ENCODE measurements around the gene SPINT3. TPM values are rescaled to one million over a fixed set of nuclear protein-coding genes. Genes with fewer than 3 reads are reported as not detected.

The SPINT3 gene
- total and polyA plus RNA-seq, 9 donors: not detected

GRCh38 chr20:45465491-45466266 lies 49.7 kb downstream of the SPINT3 start:
- H3K4me3 ChIP-seq: no peak overlapping the region
- DNase-seq: no peak
- WGBS, 3 donors: 64 to 71% (median 68%) methylated on average over 1 of the region's 1 CpG
- no peaks in the 10 kb centered on the region for H3K27me3 ChIP-seq
- TF ChIP-seq CTCF (IDR thresholded peaks at IDR 0.05) (no peak), EP300 (IDR thresholded peaks at IDR 0.05) (no peak), POLR2A (IDR thresholded peaks at IDR 0.05) (no peak)
- no peak overlapping the region for H3K27ac ChIP-seq
- H3K9me3 ChIP-seq: no peaks in the 10 kb centered on the region
- H3K36me3 ChIP-seq: no peaks in the 10 kb centered on the region
- intact Hi-C loops (cut with DNase I): no loop called here
- H3K4me1 ChIP-seq (ENCODE audit: insufficient read depth): no peaks in the 10 kb centered on the region

- WGBS, 3 donors: 59 to 70% (median 62%) methylated on average over 4 of the region's 4 CpGs
- TF ChIP-seq CTCF (IDR thresholded peaks at IDR 0.05): no peak
- TF ChIP-seq POLR2A (IDR thresholded peaks at IDR 0.05): no peak
- no peak for TF ChIP-seq EP300 (IDR thresholded peaks at IDR 0.05)
- intact Hi-C loops (cut with DNase I): no loop called here
- Histone ChIP-seq H3K4me1 (ENCODE audit: insufficient read depth) (no peaks in the 10 kb centered on the region), H3K4me3 (no peak overlapping the region), H3K36me3 (no peaks in the 10 kb centered on the region), H3K27ac (no peak overlapping the region), H3K27me3 (no peaks in the 10 kb centered on the region), H3K9me3 (no peaks in the 10 kb centered on the region)
- no peak for DNase-seq
Measured at GRCh38 chr20:45463709-45464108, 51.7 kb downstream of the SPINT3 start.

DNA sequence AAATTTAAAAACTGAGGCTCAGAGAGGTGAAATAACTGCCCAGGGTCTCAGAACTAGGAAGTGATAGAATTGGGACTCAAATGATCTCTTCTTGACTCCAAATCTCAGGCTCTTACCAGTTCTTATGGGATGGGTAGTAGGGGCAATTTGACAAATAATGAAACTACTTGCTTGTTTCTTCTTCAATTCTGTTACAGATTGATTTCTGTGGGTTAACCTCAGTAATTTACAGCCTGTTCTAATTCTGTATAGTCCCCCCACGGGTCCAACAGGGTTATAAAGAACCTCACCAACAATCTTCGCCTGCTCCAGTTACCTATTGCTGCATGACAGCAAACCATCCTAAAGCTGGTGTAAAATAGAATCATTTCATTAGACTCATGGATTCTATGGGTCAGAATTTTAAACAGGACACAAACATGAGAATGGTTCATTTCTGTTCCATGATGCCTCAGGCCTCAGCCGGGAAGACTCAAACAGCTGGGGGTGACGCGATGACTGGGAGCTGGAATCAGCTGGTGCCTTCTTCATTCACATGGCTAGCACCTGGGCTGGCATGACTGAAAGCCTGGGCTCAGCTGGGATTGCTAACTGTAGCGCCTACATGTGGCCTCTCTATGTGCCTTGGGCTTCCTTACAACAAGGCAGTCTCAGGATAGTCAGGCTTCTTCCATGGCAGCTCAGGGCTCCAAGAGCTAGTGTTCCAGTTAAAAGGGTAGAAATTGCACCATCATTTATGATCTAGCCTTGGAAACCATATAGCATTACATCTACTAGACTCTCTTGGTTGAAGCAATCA lies 52.5 kb downstream of the SPINT3 start:
- no peaks in the 10 kb centered on the region for H3K36me3 ChIP-seq
- intact Hi-C loops (cut with DNase I): no loop called here
- no peaks in the 10 kb centered on the region for H3K27me3 ChIP-seq
- H3K27ac ChIP-seq: no peak overlapping the region
- H3K4me1 ChIP-seq (ENCODE audit: insufficient read depth): no peaks in the 10 kb centered on the region
- no peaks in the 10 kb centered on the region for H3K9me3 ChIP-seq
- TF ChIP-seq POLR2A (IDR thresholded peaks at IDR 0.05) (no peak), CTCF (IDR thresholded peaks at IDR 0.05) (no peak), EP300 (IDR thresholded peaks at IDR 0.05) (no peak)
- WGBS, 3 donors: 77 to 81% (median 80%) methylated on average over 6 of the region's 6 CpGs
- no peak for DNase-seq
- H3K4me3 ChIP-seq: no peak overlapping the region

Small RNAs within 50 kb of the gene (small RNA-seq; reads per million reads assigned to genes)
- not detected for gene AL031663.1
- gene HSPD1P21: not detected
- not detected for gene RNA5SP485

Other genes with a start within 250 kb of the SPINT3 start
- gene RBPJL, start 208.8 kb downstream of the SPINT3 start, total RNA-seq: under 1 TPM in 2 of 7 donors, not detected in 5; 0.36 to 0.38 TPM
- not detected for gene RBPJL, start 208.8 kb downstream of the SPINT3 start, polyA plus RNA-seq
- gene MATN4, start 207.3 kb downstream of the SPINT3 start, total RNA-seq: under 1 TPM in 1 of 7 donors, not detected in 6; 0.10 TPM
- not detected for gene MATN4, start 207.3 kb downstream of the SPINT3 start, polyA plus RNA-seq
- 100 to 1,000 TPM in 1 of 7 donors, 10 to 100 TPM in 6; 12.9 to 269 (median 45.9) TPM for gene SDC4, start 167.2 kb downstream of the SPINT3 start, total RNA-seq
- gene SDC4, start 167.2 kb downstream of the SPINT3 start, polyA plus RNA-seq: 10 to 100 TPM; 17.3 to 49.0 TPM
- gene SYS1, start 152.5 kb downstream of the SPINT3 start, total RNA-seq: 10 to 100 TPM; 29.2 to 69.7 (median 32.8) TPM
- gene SYS1, start 152.5 kb downstream of the SPINT3 start, polyA plus RNA-seq: 10 to 100 TPM; 33.0 to 47.0 TPM
- gene TP53TG5, start 137.3 kb downstream of the SPINT3 start, total RNA-seq: under 1 TPM in 2 of 7 donors, not detected in 5; 0.42 to 0.89 TPM
- gene TP53TG5, start 137.3 kb downstream of the SPINT3 start, polyA plus RNA-seq: under 1 TPM in 1 of 2 donors, not detected in 1; 0.02 TPM
- 10 to 100 TPM; 18.4 to 51.3 (median 31.6) TPM for gene DBNDD2, start 107.3 kb downstream of the SPINT3 start, total RNA-seq
- gene DBNDD2, start 107.3 kb downstream of the SPINT3 start, polyA plus RNA-seq: 10 to 100 TPM; 36.1 to 63.2 TPM
- gene PIGT, start 99.5 kb downstream of the SPINT3 start, total RNA-seq: 10 to 100 TPM; 30.0 to 84.2 (median 69.3) TPM
- gene PIGT, start 99.5 kb downstream of the SPINT3 start, polyA plus RNA-seq: 100 to 1,000 TPM in 1 of 2 donors, 10 to 100 TPM in 1; 68.1 to 172 TPM
- gene WFDC2, start 45.9 kb downstream of the SPINT3 start, total RNA-seq: 100 to 1,000 TPM in 1 of 7 donors, 10 to 100 TPM in 4, 1 to 10 TPM in 2; 1.2 to 246 (median 18.9) TPM
- 1 to 10 TPM; 2.9 to 9.6 TPM for gene WFDC2, start 45.9 kb downstream of the SPINT3 start, polyA plus RNA-seq
- not detected for gene WFDC6, start 23.9 kb upstream of the SPINT3 start, total RNA-seq
- not detected for gene WFDC6, start 23.9 kb upstream of the SPINT3 start, polyA plus RNA-seq
- 1 to 10 TPM in 1 of 7 donors, under 1 TPM in 1, not detected in 5; 0.30 to 1.1 TPM for gene EPPIN, start 31.8 kb upstream of the SPINT3 start, total RNA-seq
- gene EPPIN, start 31.8 kb upstream of the SPINT3 start, polyA plus RNA-seq: under 1 TPM; 0.21 to 0.38 TPM
- gene WFDC8, start 63.7 kb upstream of the SPINT3 start, total RNA-seq: under 1 TPM in 1 of 7 donors, not detected in 6; 0.23 TPM
- not detected for gene WFDC8, start 63.7 kb upstream of the SPINT3 start, polyA plus RNA-seq
- not detected for gene WFDC10A, start 114.1 kb upstream of the SPINT3 start, total RNA-seq
- gene WFDC10A, start 114.1 kb upstream of the SPINT3 start, polyA plus RNA-seq: not detected
- not detected for gene WFDC9, start 115.7 kb upstream of the SPINT3 start, total RNA-seq
- gene WFDC9, start 115.7 kb upstream of the SPINT3 start, polyA plus RNA-seq: not detected
- not detected for gene WFDC11, start 154.6 kb upstream of the SPINT3 start, total RNA-seq
- not detected for gene WFDC11, start 154.6 kb upstream of the SPINT3 start, polyA plus RNA-seq
- not detected for gene WFDC13, start 186.4 kb upstream of the SPINT3 start, total RNA-seq
- not detected for gene WFDC13, start 186.4 kb upstream of the SPINT3 start, polyA plus RNA-seq
- gene WFDC10B, start 189.4 kb upstream of the SPINT3 start, total RNA-seq: not detected
- under 1 TPM in 1 of 2 donors, not detected in 1; 0.37 TPM for gene WFDC10B, start 189.4 kb upstream of the SPINT3 start, polyA plus RNA-seq
- gene SPINT4, start 206.7 kb upstream of the SPINT3 start, total RNA-seq: not detected
- gene SPINT4, start 206.7 kb upstream of the SPINT3 start, polyA plus RNA-seq: not detected

Measured in ovary (tissue), 9 donors.